ENCODE data around the gene IMPG1. TPM values are rescaled to one million over a fixed set of nuclear protein-coding genes. Genes with fewer than 3 reads are reported as not detected.

Gene IMPG1
- total and polyA plus RNA-seq, 12 donors = not detected

DNA sequence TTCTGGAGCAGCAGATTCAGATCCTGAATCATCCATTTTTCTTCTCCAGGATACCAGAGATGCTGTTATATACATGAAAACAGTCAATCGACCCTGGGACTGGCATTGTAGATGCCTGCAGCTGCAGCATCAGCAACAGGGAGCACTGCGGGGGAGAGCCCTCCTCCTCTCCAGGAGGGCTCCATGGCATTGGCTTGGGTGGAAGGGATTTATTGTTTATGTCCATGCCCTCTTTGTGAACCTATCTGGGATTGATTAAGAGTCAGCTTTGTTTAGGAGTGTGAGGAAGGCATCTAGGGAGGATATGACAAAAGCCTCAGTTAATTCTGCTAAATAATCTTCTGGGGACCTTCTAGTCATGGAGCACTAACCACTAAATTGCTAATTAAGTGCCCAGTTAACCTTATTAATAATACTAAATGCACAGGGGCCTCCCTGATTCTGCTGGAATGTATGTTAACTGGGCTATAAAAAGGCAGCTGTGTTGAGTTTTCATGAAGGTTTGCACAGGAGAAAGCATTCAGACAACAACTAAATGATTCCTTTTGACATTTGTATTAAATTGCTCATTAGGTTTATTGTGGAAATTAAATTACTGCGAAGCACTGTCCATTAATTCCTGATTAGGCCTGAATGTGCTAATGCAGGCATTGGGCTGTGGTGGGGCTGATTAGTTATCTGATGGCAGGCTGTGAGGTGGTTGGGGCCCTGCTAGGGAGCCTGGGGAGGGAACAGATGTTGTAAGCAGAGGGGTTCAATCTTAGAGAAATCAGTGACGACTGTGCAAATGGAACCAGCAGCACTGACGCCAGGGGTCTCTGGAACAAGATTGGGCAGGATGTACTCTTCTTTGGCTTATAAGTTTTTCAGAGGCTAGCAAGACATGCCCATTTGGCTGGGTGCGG, 57.6 kb downstream of the IMPG1 start:
- Histone ChIP-seq H3K27me3 (peaks cover 0 to 5% (median 0%) of the 10 kb centered on the region in 7 donors), H3K36me3 (no peaks in the 10 kb centered on the region), H3K9me3 (no peaks in the 10 kb centered on the region), H3K4me3 (no peak overlapping the region), H3K27ac (no peak overlapping the region), H3K4me1 (no peaks in the 10 kb centered on the region)
- DNase-seq (no peak), ATAC-seq (no peak)
- intact Hi-C loops (cut with DNase I) = no loop called here
- no peak for TF ChIP-seq CTCF (IDR thresholded peaks at IDR 0.05)
- 70 to 81% methylated on average over 6 of the region's 6 CpGs for WGBS, 2 donors

DNA sequence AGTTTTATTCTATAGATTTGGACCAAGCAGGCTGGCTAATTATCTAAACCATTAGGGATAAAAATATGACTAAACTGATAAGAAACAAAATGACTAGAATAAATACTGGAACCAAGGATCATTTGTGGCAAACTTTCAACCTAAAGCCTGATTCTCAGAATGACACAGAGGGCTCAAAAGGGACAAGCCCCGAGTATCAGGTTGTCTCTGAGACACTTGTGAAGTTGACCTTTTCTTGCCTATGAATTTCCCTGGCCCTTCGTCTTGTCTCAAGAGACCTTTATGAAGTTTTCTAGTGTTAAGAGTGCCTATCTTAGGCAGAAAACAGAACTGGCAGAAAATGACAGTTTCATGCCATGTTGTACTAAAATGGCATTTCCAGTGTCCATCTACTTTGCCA, 68.3 kb downstream of the IMPG1 start:
- Histone ChIP-seq H3K9me3 (no peaks in the 10 kb centered on the region), H3K27ac (no peak overlapping the region), H3K36me3 (no peaks in the 10 kb centered on the region), H3K4me3 (no peak overlapping the region), H3K27me3 (no peaks in the 10 kb centered on the region), H3K4me1 (no peaks in the 10 kb centered on the region)
- DNase-seq = no peak
- intact Hi-C loops (cut with DNase I) = no loop called here
- TF ChIP-seq CTCF (IDR thresholded peaks at IDR 0.05) = no peak
- ATAC-seq = no peak
- 69 to 85% methylated on average over 2 of the region's 2 CpGs for WGBS, 2 donors

GRCh38 chr6:76003686-76004085, 68.8 kb downstream of the IMPG1 start:
- no peaks in the 10 kb centered on the region for H3K9me3 ChIP-seq
- TF ChIP-seq CTCF (IDR thresholded peaks at IDR 0.05) = no peak
- ATAC-seq = no peak
- H3K36me3 ChIP-seq = no peaks in the 10 kb centered on the region
- H3K27ac ChIP-seq = no peak overlapping the region
- no peaks in the 10 kb centered on the region for H3K4me1 ChIP-seq
- WGBS, 2 donors = 89 to 91% methylated on average over 2 of the region's 2 CpGs
- intact Hi-C loops (cut with DNase I) = no loop called here
- no peaks in the 10 kb centered on the region for H3K27me3 ChIP-seq
- DNase-seq = no peak
- no peak overlapping the region for H3K4me3 ChIP-seq

DNA sequence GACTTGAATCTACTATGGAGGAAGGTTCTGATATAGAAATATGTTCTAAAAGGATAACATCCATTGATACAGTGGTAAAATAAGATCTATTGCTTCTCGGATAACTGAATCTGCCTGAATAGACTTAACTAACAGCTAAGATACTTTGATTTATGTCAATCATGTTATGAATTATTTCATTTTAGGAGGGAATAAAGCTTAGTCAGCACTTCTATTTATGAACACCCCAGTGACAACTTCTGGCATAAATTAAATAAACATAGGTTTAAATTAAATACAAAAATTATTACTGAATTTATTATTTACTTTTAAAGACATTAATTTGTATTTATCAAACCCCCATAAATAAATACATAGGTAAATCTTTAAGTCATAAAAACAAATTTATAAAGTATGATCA, 69.3 kb downstream of the IMPG1 start:
- no peak overlapping the region for H3K27ac ChIP-seq
- intact Hi-C loops (cut with DNase I) = no loop called here
- no peaks in the 10 kb centered on the region for H3K27me3 ChIP-seq
- TF ChIP-seq CTCF (IDR thresholded peaks at IDR 0.05) = no peak
- WGBS, 2 donors = 88 to 96% methylated on average over 1 of the region's 1 CpG
- H3K4me1 ChIP-seq = no peaks in the 10 kb centered on the region
- no peak overlapping the region for H3K4me3 ChIP-seq
- no peak for DNase-seq
- H3K9me3 ChIP-seq = no peaks in the 10 kb centered on the region
- no peaks in the 10 kb centered on the region for H3K36me3 ChIP-seq
- no peak for ATAC-seq

Measured in heart right ventricle (tissue), 16 donors.